Right lobe of liver (tissue), 6 donors: Measurements from ENCODE around the gene KRI1. TPM values are rescaled to one million over a fixed set of nuclear protein-coding genes. Genes with fewer than 3 reads are reported as not detected.

Experiments
- ATAC-seq, 4 donors: fragments of 200-7000 bp; cut with Tn5 transposase; one replicate each; pipeline ENCODE4 v1.9.1; 2020; ENCODE audit warnings: mild to moderate bottlenecking in 4 of 4, moderate library complexity in 4 of 4
- DNase-seq, 3 donors: peaks; one replicate each; pipeline ENCODE4 v3.0.0-alpha.2; 2020
- H3K27ac ChIP-seq, 3 donors: fragments of 200-600 bp; one replicate each; pipeline ENCODE4 v1.8.0; 2022
- H3K27me3 ChIP-seq, 2 donors: fragments of 200-600 bp; one replicate each; pipeline ENCODE4 v1.8.0; 2022
- H3K36me3 ChIP-seq, 4 donors: fragments of 200-600 bp; sonication (generic) in 1 of 4; one replicate each; pipeline versions ENCODE4 v1.5.1 to v1.8.0; 2017 to 2022; ENCODE audit warnings: control low read depth in 1 of 4
- H3K4me1 ChIP-seq, 4 donors: fragments of 200-600 bp; sonication (generic) in 1 of 4; one replicate each; pipeline versions ENCODE4 v1.5.1 to v1.8.0; 2017 to 2022; ENCODE audit warnings: control low read depth in 1 of 4
- H3K4me3 ChIP-seq, 3 donors: fragments of 200-600 bp; one replicate each; pipeline ENCODE4 v1.8.0; 2022
- H3K9me3 ChIP-seq, 4 donors: fragments of 200-600 bp; sonication (generic) in 1 of 4; one replicate each; pipeline versions ENCODE4 v1.5.1 to v1.8.0; 2017 to 2022; ENCODE audit warnings: control low read depth in 1 of 4
- POLR2A ChIP-seq: fragments of 450-650 bp; IDR thresholded peaks from one replicate; pipeline ENCODE4 v1.6.1; 2017; ENCODE audit warnings: antibody characterized with exemption, mild to moderate bottlenecking
- WGBS: methylation state at CpG from one replicate; pipeline ENCODE4 v1.1.6; 2018; ENCODE audit warnings: low coverage, low lambda C conversion rate; ENCODE audit not compliant: insufficient coverage; ENCODE audit errors: missing lambda C conversion rate; 5-methylcytosine and 5-hydroxymethylcytosine counted together
- intact Hi-C, 2 donors: fragments of 100-400 bp; cut with DNase I; formaldehyde crosslinking; loops; one replicate each; pipeline versions ENCODE4 v1.11.2 to v1.14.1; 2022
- long read RNA-seq: library from polyadenylated mRNA; unstranded; transcript quantifications from one replicate; pipeline ENCODE4 v2.0.0, GENCODE V29; 2019
- total RNA-seq, 6 experiments: library from RNA; depleted of rRNA in 2 of 6; stranded (reverse); fragments of >200 nt in 2 of 6; fragmentation: NEBNext Ultra II Directional in 3 of 6; extraction: Animal tissue kit (Norgen Biotek cat#: 25700) in 3 of 6; gene quantifications; one replicate each; pipeline versions ENCODE4 v1.1.0 to v1.2.4, GENCODE V29; 2016 to 2023
- TF ChIP-seq, protein P1 (sequence below), 4 donors: fragments of 200-600 bp in 3 of 4; fragments of 450-650 bp in 1 of 4; IDR thresholded peaks; one replicate each; pipeline versions ENCODE4 v1.5.1 to v1.8.0; 2016 to 2022; ENCODE audit warnings: antibody characterized with exemption in 4 of 4, mild to moderate bottlenecking in 2 of 4
- donor health status: DM: no; HTN: yes; CAD: no.
- donor health status: DM: no; HTN: no; CAD: no.
- donor health status: DM: no; HTN: no; CAD: no.
- donor health status: DM: no; HTN: yes; CAD: no.
- donor health status: DM: no; HTN: yes; CAD: no.

The KRI1 gene
- 1 to 10 TPM; 5.8 to 9.6 (median 8.5) TPM for total RNA-seq
- long read RNA-seq, partial matches to known transcripts: 1 of 5 reads
- long read RNA-seq, other reads (novel, unspliced or antisense): 1 of 5 reads

DNA sequence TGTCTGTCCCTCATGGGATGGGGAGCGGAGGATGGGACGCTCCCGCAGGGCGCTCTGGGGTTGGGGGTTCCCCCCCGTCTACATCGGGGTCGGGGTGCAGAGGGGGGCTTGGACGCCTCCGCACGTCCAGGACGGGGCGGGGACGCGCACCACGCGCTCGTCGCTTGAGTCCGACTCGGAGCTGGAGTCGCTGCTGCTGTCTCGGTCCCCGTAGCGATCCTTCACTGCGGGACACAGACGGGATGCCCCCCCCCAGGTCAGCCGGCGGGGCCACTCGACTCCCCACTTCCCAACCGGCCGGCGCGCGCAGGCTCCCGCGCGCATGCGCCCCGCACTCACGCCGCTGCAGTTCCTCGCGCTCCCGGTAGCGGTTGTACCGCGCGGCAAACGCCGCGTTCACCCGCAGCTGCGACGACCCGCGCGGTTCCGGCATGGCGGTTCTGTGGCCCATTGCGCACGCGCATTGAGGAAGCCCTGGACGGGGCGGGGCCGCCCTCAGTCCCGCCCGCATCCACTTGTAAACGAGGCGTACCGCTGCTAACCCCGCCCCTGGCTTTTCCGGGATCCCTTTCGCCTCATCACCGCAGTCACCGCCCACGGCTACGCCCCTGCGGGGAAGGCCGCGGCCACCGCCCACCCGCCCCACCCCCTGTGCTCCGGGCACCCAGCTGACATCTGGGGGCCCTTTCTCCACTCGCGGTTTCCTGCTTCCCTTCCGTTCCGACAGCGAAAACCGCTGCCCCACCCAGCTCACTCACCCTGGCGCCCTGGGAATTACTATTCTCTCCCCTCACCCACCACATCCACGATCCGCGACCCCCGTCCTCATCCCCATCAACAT is at the start of gene KRI1:
Gene KRI1 (minus strand): TSS at position 444 of the 841 bp plus-strand sequence. CDS start 11 bp downstream, at position 433.
- Histone ChIP-seq H3K36me3 (peaks cover 0 to 3% (median 0%) of the 10 kb centered on the region in 4 donors), H3K4me1 (peaks cover 0 to 11% (median 3%) of the 10 kb centered on the region in 4 donors), H3K4me3 (peak within 1 kb of the TSS; percentile 67 to 91 (median 88)), H3K27me3 (no peaks in the 10 kb centered on the region), H3K27ac (peak within 1 kb of the TSS; percentile 56 to 73 (median 58)), H3K9me3 (no peaks in the 10 kb centered on the region)
- ATAC-seq (peak; percentile 84 to 86 (median 84)), DNase-seq (peak; percentile 99)
- intact Hi-C loops: no loop called here
- peak; percentile 77 for TF ChIP-seq POLR2A
- TF ChIP-seq, protein P1, sequence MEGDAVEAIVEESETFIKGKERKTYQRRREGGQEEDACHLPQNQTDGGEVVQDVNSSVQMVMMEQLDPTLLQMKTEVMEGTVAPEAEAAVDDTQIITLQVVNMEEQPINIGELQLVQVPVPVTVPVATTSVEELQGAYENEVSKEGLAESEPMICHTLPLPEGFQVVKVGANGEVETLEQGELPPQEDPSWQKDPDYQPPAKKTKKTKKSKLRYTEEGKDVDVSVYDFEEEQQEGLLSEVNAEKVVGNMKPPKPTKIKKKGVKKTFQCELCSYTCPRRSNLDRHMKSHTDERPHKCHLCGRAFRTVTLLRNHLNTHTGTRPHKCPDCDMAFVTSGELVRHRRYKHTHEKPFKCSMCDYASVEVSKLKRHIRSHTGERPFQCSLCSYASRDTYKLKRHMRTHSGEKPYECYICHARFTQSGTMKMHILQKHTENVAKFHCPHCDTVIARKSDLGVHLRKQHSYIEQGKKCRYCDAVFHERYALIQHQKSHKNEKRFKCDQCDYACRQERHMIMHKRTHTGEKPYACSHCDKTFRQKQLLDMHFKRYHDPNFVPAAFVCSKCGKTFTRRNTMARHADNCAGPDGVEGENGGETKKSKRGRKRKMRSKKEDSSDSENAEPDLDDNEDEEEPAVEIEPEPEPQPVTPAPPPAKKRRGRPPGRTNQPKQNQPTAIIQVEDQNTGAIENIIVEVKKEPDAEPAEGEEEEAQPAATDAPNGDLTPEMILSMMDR (IDR thresholded peaks at IDR 0.05): peak in 2 of 4 donors; percentile 17 to 57
- 3% methylated on average over 24 of the region's 94 CpGs for WGBS

DNA sequence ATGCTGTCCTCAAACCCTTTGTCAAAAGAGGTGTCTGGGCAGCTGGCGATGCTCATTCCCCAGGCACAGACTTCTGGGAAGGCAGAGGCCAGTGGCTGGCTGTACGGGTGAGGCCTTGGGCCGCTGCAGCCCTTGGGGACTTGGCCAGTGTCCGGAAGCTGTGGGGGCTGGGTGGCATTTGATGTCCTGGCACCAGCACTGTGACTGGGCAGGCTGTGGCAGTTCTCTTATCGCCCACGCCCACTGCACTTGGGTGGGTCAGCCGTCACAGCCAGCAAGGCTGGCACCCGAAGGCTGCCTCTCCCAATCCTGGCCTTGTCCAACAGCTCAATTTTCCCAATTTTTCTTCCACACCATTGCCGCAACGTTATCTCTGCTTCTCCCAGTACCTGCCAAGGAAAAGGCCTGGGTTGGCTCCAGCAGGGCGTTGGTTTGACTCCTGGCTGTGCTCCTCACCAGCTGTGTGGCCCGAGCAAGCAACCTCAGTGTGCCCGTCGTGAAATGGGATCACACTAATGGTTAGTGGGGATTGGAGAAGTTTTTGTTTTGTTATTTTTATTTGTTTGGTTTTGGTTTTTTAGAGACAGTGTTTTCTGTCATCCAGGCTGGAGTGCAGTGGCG is 46.8 kb upstream of the KRI1 start:
- peak in 1 of 3 donors; percentile 59 for DNase-seq
- 60% methylated on average over 7 of the region's 15 CpGs for WGBS
- no peak overlapping the region for H3K27ac ChIP-seq

DNA sequence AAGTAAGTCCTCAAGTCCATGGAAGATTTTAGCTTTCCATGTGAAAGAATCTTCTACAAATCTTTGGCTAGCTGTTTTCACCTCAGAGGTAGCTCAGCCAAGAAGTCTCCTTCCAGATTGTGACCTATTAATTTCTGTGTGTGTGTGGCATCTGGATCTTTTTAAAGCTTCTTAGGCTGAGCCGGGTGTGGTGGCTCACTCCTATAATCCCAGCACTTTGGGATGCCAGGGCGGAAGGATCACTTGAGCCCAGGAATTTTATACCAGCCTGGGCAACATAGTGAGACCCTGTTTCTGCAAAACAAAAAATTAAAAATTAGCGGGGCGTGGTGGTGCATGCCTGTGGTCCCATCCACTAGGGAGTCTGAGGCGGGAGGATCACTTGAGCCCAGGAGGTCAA is 46.1 kb upstream of the KRI1 start:
- TF ChIP-seq, protein P1 (IDR thresholded peaks at IDR 0.05): no peak
- TF ChIP-seq POLR2A: no peak
- ATAC-seq: no peak
- H3K9me3 ChIP-seq: no peaks in the 10 kb centered on the region
- WGBS: 95% methylated on average over 4 of the region's 5 CpGs
- no peaks in the 10 kb centered on the region for H3K27me3 ChIP-seq
- no peaks in the 10 kb centered on the region for H3K36me3 ChIP-seq
- no peak for DNase-seq
- intact Hi-C loops: no loop called here
- no peak overlapping the region for H3K27ac ChIP-seq
- H3K4me3 ChIP-seq: no peak overlapping the region
- H3K4me1 ChIP-seq: no peaks in the 10 kb centered on the region

More for the DNA sequence above, 46.8 kb upstream of the KRI1 start:
- H3K4me1 ChIP-seq: no peaks in the 10 kb centered on the region
- intact Hi-C loops: no loop called here
- H3K36me3 ChIP-seq: no peaks in the 10 kb centered on the region
- H3K27me3 ChIP-seq: no peaks in the 10 kb centered on the region
- H3K9me3 ChIP-seq: no peaks in the 10 kb centered on the region
- peak; percentile 28 to 80 (median 50) for ATAC-seq
- no peak overlapping the region for H3K4me3 ChIP-seq
- TF ChIP-seq, protein P1 (IDR thresholded peaks at IDR 0.05): no peak
- TF ChIP-seq POLR2A: no peak

DNA sequence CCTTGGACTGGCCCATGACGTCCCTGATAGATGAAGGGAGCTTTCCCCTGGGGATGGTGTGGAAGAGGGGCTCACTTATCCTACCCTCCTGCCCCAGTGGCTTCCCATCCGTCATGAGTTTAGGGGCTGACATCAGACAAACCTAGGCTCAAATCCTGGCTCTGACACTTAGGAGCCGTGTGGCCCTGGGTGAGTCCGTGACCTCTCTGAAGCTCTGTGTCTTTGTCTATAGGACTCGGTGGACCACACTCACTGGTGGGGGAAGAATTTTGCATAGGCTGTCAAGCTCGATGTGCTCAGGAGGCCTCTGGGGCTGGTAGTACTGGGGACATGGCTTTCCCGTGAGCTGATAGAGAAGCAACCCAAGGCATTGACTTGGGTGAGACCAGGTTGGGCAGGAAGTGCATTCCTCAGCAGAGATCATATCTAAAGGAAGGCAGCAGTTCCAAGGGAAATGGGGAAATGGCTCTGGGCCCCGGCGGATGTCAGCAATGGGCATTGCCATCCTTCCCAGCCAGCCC is 38.7 kb upstream of the KRI1 start:
- H3K4me1 ChIP-seq: no peaks in the 10 kb centered on the region
- 46% methylated on average over 9 of the region's 9 CpGs for WGBS
- no peaks in the 10 kb centered on the region for H3K36me3 ChIP-seq
- DNase-seq (no peak), ATAC-seq (peak in 3 of 4 donors; percentile 2 to 21 (median 6))
- intact Hi-C loops: no loop called here
- peak overlapping the region; percentile 78 to 94 (median 89) for H3K27ac ChIP-seq
- no peak for TF ChIP-seq POLR2A
- TF ChIP-seq, protein P1 (IDR thresholded peaks at IDR 0.05): no peak
- H3K4me3 ChIP-seq: peak overlapping the region in 1 of 3 donors; percentile 90
- H3K27me3 ChIP-seq: no peaks in the 10 kb centered on the region
- no peaks in the 10 kb centered on the region for H3K9me3 ChIP-seq
